Sigmoid colon (tissue), 4 donors: Measurements from ENCODE around the gene SMARCA1.

Source experiments
- CTCF ChIP-seq, 4 experiments: fragments of 450-650 bp in 3 of 4; fragments of 200-600 bp in 1 of 4; IDR thresholded peaks; one replicate each; pipeline ENCODE4 v1.5.1; 2016 to 2019; ENCODE audit warnings: antibody characterized with exemption in 4 of 4, mild to moderate bottlenecking in 3 of 4, moderate library complexity in 2 of 4
- POLR2A ChIP-seq, 2 donors: fragments of 450-650 bp; IDR thresholded peaks; one replicate each; pipeline ENCODE4 v1.6.1; 2016; ENCODE audit warnings: antibody characterized with exemption in 2 of 2, mild to moderate bottlenecking in 2 of 2, moderate library complexity in 2 of 2
- POLR2AphosphoS5 ChIP-seq, 4 donors: sonication (generic); formaldehyde crosslinking; IDR thresholded peaks; one replicate each; pipeline ENCODE4 v1.6.1; 2017; ENCODE audit warnings: antibody characterized with exemption in 4 of 4

DNA sequence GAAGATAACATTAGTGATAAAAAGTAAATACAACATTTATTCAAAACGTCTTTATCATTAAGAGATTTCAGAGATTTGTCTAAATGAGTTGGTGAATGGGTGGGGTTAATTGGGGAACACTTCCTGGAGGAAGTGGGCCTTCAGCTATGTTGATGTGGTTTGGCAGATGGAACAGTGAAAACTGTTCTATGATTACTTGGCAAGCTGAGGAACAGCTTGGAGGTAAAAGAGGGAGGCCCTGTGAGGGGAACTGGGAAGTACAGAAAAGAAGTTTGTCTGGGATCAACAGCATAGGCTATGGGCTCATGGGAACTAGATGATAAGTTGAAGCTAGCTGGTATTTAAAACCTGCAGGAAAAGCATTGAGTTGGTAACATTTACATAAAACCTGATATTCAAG, 42.8 kb upstream of the SMARCA1 start:
- no peak for TF ChIP-seq CTCF (IDR thresholded peaks at IDR 0.05)
- TF ChIP-seq POLR2AphosphoS5 (IDR thresholded peaks at IDR 0.05): no peak
- no peak for TF ChIP-seq POLR2A (IDR thresholded peaks at IDR 0.05)
